Vagina (tissue), 1 donor: Measurements from ENCODE around the gene IL10RA. TPM values are rescaled to one million over a fixed set of nuclear protein-coding genes. Genes with fewer than 3 reads are reported as not detected.

ENCODE experiments used
- total RNA-seq: library from RNA; depleted of rRNA; stranded (reverse); fragments of >200 nt; gene quantifications from one replicate; pipeline ENCODE4 v1.2.3, GENCODE V29; 2016

IL10RA gene
- total RNA-seq, 1 donor from 2014 or later = 29.0 TPM

Other genes with a start within 250 kb of the IL10RA start
- 0.25 TPM for gene DSCAML1, start 189.2 kb upstream of the IL10RA start, total RNA-seq
- 2.7 TPM for gene FXYD2, start 161.7 kb upstream of the IL10RA start, total RNA-seq
- gene FXYD6, start 109.7 kb upstream of the IL10RA start, total RNA-seq = 75.4 TPM
- gene TMPRSS13, start 57.0 kb upstream of the IL10RA start, total RNA-seq = 9.6 TPM
- 20.9 TPM for gene TMPRSS4, start 90.7 kb downstream of the IL10RA start, total RNA-seq
- gene SMIM35, start 100.6 kb downstream of the IL10RA start, total RNA-seq = not detected
- gene SCN4B, start 166.4 kb downstream of the IL10RA start, total RNA-seq = 0.98 TPM
- 0.49 TPM for gene SCN2B, start 190.2 kb downstream of the IL10RA start, total RNA-seq
- gene JAML, start 238.6 kb downstream of the IL10RA start, total RNA-seq = 17.2 TPM